Right renal cortex interstitium (tissue), 3 donors: ENCODE measurements around the gene GALNT9. TPM values are rescaled to one million over a fixed set of nuclear protein-coding genes. Genes with fewer than 3 reads are reported as not detected.
"Not testable (repeated sequence)": the region's sequence is repeated elsewhere in the genome, so short reads cannot be mapped to it uniquely, and the experiment has no call there.

Experiments used
- DNase-seq, 3 donors: peaks; one replicate each; pipeline ENCODE4 v3.0.0-alpha.2; 2013; ENCODE audit warnings: low read depth in 3 of 3, low spot score in 2 of 3
- polyA plus RNA-seq, 3 donors: library from polyadenylated mRNA; unstranded; fragments of 120-200 nt; gene quantifications; one replicate each; pipeline ENCODE4 v1.2.1, GENCODE V29; 2013; ENCODE audit not compliant: insufficient read length in 3 of 3

Gene GALNT9
- polyA plus RNA-seq, 3 donors, result 6.2 to 8.0 (median 7.1) TPM

DNA sequence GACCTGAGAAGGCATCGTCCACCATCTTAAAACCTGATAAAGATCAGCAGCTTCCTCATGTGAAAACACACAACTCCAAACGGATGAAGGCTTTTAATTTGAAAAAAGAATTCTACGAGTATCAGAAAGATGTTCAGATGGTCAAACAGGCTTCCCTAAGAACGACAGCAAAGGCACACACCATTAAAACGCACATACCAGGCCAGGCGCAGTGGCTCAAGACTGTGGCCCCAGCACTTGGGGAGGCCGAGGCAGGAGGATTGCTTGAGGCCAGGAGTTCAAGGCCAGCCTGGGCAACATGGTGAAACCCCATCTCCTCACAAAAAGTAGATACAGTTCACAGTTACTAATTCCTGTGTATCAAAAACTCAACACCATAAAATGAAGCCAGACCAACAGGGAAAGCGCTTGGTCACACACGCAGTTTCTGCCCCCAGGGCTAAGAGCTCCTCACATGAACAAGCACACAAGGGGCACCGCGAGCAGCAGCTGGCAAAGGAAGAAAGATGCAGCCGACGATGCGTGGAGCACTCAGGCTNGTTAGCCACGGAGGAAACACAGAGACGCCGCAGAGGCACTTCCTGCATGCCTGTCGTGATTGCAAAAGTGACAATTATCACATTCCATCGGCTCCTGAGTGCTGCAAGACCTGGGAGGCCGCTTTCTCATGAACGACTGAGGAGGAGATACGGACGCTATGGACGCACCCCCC, 107.1 kb downstream of the GALNT9 start:
- peak in 2 of 3 donors; percentile 65 to 82 for DNase-seq

DNA sequence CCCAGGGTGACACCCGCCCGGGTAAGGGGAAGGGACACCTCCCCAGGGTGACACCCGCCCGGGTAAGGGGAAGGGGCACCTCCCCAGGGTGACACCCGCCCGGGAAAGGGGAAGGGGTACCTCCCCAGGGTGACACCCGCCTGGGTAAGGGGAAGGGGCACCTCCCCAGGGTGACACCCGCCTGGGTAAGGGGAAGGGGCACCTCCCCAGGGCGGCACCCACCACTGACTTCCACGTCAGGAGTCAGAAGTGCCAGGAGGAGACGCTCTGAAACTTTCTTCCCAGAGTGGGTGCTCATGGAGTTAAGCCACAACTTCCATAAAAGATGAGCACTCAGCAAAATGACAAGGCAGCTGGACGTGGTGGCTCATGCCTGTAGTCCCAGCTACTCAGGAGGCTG, 109.6 kb downstream of the GALNT9 start:
- not testable (repeated sequence) for DNase-seq

DNA sequence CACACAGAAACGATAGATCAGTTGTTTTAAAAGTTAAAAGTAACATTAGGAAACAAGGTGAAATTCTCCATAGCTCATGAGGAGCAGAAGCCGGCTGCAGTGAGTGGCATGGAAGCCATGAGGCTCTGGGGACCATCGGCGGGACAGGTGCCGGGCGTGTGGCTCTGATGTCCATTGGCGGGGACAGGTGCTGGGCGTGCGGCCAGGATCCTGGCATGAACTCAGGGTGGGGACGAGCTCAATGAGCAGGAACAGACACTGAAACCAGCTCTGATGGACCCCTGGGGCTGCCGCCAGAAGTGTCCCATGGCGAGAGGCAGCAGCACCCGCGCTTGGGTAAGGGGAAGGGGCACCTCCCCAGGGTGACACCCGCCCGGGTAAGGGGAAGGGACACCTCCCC, 110.1 kb downstream of the GALNT9 start:
- DNase-seq, result no peak

DNA sequence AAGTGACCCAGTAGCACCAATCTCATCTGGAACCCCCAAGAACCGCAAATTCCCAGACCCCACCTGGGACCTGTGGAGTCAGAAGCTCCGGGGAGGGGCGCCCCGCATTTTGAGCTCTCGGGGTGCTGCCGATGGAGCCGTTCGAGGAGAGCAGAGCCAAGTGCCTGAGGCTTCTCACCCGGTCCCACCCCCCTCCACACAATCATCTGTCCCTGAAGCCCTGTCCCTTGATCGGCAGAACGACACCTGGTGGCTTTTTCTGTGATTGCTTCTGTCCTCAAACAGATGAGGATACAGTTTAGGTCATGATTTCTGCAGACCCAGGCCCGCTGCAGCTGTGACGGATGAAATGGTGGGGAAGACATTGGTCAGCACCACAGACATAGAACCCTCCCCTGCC, 110.5 kb downstream of the GALNT9 start:
- no peak for DNase-seq

DNA sequence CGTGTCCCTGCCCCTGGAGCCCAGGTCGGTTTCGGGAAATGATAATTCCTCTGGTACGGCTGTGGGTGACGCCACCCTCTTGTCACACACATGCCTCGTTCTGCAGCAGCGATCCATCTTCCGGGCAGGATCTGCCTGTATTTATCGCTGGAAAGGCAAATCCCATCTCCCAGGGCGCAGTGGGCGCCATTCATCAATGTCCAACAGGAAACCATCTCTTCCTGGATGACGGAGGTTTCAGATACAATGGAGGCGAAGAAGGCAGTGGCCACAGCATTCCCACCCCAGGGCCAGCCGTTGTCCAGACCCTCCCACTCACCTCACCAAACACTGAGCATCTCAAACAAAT, 110.9 kb downstream of the GALNT9 start:
- DNase-seq, result no peak

- DNase-seq, result no peak
Measured at GRCh38 chr12:132217800-132218526, 111.4 kb downstream of the GALNT9 start.

GRCh38 chr12:132217371-132217770, 112.0 kb downstream of the GALNT9 start:
- no peak for DNase-seq

- no peak for DNase-seq
Measured at GRCh38 chr12:132216354-132216987, 112.9 kb downstream of the GALNT9 start.

DNA sequence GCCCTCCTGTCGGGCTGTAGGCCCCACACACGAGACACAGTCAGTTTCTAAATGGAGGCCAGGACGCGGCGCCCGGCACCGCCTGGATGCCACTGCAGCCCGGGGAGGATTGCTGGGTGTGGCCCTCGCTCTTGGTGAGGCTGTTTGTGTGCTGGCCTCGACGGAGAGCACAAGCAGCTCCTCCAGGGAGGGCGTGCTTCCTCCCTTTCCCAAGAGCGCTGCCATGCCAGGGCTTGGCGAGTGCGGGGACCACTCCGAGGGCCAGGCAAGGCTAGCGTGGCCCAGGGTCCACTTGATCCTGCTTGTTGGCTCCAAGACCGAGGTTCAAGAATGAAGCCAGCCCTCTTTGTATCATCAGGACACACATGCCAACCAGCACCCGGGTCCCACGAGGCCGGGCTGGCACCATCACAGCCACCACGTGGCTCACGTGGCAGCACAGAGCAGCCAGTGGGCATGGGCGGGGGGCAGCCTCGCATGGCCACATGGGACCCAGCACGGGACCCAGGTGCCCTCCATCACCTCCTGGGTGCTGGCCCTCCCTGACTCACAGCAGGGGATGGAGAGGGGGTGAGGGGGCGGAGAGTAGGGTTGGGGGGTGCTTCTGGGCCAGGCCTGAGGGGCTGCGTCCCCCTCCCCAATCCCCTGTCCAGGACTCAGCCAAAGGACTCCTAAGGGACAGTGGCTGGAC, 113.9 kb downstream of the GALNT9 start:
- no peak for DNase-seq

- no peak for DNase-seq
Measured at GRCh38 chr12:132214891-132215290, 114.5 kb downstream of the GALNT9 start.

DNA sequence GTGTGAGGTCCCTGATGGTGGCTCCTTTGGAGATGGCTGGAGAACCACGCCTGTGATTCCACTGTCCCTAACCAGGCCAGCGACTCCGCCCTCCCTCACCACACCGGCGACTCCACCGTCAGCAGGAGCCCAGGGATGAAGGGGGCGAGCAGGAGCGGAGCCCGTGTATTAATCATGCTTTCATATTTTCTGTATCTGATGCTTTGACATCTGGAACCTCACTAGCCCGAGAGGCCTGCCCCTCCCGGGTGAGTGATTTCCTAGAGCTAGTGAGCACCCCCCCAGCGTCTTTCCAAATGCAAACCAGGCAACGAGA, 115.3 kb downstream of the GALNT9 start:
- no peak for DNase-seq

GRCh38 chr12:132213359-132214160, 115.8 kb downstream of the GALNT9 start:
- DNase-seq, result no peak

DNA sequence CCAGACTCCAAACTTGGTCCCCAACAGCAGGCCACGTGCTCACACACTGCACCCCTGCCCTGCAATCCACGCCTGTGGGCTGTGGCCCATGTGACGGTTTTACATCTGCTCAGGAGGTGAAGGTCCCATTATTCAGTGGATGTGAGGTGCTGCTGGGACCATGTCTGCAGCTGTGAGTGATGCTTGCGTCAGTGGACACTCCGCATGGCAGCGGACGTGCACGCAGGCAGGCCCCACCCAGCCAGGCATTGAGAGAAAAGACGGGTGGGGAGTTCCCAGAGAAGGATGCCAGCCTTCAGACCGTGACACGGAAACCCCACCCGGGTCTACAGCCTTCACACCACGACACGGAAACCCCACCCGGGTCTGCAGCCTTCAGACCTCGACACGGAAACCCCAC, 117.6 kb downstream of the GALNT9 start:
- DNase-seq, result no peak

- DNase-seq, result no peak
Measured at GRCh38 chr12:132211326-132211725, 118.1 kb downstream of the GALNT9 start.

DNA sequence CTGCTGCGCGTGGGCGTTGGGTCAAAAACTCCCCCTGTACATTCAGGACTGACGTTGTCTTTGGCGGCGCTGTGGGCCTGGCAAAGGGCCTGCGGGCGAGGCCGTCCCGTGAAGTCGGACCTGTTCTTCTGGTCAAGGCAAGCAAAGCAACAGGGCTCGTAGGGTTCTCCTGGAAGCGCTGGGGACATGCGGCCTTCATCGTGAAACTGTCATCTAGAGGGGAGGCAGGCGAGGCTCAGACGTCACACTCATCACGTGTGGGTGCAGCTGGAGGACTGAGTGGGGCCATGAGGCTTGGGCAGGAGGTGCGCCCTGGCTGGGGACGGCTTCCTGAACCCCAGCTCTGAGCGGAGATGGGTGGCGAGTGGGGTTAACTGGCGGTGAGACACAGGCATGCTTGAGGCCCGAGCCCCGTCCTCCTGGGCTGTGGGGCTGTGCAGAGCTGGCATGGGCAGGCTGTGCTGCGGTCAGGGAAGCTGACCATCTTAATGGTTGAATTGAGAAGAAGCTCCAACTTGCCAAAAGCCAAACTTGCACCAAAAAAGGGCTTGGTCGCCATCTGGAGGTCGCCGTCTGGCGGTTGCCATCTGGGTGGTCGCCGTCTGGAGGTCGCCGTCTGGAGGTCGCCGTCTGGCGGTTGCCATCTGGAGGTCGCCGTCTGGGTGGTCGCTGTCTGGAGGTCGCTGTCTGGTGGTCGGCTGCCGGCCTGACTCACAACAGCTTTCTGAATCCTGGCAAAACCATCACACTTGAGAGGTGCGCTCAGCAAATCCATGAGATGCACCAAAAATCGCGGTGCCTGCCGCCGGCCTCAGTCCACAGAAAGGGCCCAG, 119.0 kb downstream of the GALNT9 start:
- no peak for DNase-seq

- no peak for DNase-seq
Measured at GRCh38 chr12:132209619-132210222, 119.7 kb downstream of the GALNT9 start.

DNA sequence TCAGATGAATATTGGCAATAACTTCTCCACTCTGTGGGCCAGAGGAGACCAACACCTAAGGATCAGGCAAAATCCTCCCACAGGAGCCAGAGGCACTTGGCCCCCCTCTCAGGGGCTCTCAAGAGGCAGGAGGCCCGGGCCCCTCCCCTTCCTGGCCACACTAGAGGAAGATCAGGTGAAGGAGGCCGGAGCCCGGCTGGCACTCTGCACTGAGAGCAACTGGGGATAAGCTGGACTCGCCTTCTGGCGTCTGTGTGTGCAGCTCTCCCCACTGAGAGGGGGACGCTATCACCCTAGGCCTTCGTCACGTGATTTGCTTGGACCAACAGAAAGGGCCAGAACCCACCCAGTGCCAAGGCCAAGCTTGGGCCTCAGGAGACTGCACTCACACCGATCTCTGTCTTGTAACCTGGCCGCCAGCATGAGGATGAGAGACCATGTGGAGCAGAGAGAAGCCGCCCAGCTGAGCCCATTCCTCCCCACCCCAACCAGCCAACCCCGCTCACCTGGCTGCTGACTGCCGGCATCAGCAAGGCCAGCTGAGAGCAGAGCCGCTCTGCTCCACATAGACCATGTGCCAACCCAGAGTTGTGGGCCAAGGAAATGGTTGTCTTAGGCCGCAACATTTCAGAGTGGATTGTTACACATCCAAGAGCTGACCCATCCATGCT, 121.1 kb downstream of the GALNT9 start:
- DNase-seq, result no peak

- DNase-seq, result no peak
Measured at GRCh38 chr12:132207083-132207775, 122.2 kb downstream of the GALNT9 start.
